HG03342 (cell line): ENCODE results near the gene RPLP2.

ENCODE experiments used
- ATAC-seq: cut with Tn5 transposase; IDR thresholded peaks from one replicate; pipeline ENCODE4 v1.9.1; 2021; ENCODE audit warnings: mild to moderate bottlenecking, moderate library complexity; ENCODE audit not compliant: unreplicated experiment

Gene RPLP2

GRCh38 chr11:821512-822371 is 12.0 kb downstream of the RPLP2 start:
- no peak for ATAC-seq

GRCh38 chr11:823441-824291 is 13.9 kb downstream of the RPLP2 start:
- no peak for ATAC-seq

GRCh38 chr11:824292-824880 is 14.6 kb downstream of the RPLP2 start:
- ATAC-seq: no peak

GRCh38 chr11:824942-825341 is 15.2 kb downstream of the RPLP2 start:
- no peak for ATAC-seq

GRCh38 chr11:825366-826226 is 15.8 kb downstream of the RPLP2 start:
- no peak for ATAC-seq

GRCh38 chr11:826227-826621 is 16.5 kb downstream of the RPLP2 start:
- no peak for ATAC-seq

GRCh38 chr11:826836-827145 is 17.0 kb downstream of the RPLP2 start:
- ATAC-seq: peak; percentile 14

- ATAC-seq: peak; percentile 39
Measured at GRCh38 chr11:827146-827896, 17.6 kb downstream of the RPLP2 start.

- no peak for ATAC-seq
Measured at GRCh38 chr11:827897-828192, 18.1 kb downstream of the RPLP2 start, which contains the start of gene CRACR2B. Gene CRACR2B, plus strand, starts transcription at chr11:827919. Its CDS starts 689 bp downstream, at chr11:828608.

GRCh38 chr11:828506-829175 is 18.9 kb downstream of the RPLP2 start:
- ATAC-seq: no peak

GRCh38 chr11:829176-829846 is 19.5 kb downstream of the RPLP2 start:
- no peak for ATAC-seq

- no peak for ATAC-seq
Measured at GRCh38 chr11:829847-830294, 20.1 kb downstream of the RPLP2 start.

- ATAC-seq: no peak
Measured at GRCh38 chr11:830295-831117, 20.7 kb downstream of the RPLP2 start.

- no peak for ATAC-seq
Measured at GRCh38 chr11:831118-831864, 21.5 kb downstream of the RPLP2 start.

- ATAC-seq: no peak
Measured at GRCh38 chr11:831961-832528, 22.3 kb downstream of the RPLP2 start.

- ATAC-seq: peak; percentile 28
Measured at GRCh38 chr11:832529-833113, 22.9 kb downstream of the RPLP2 start, which contains the start of gene CD151. Gene CD151, plus strand, starts transcription at chr11:832952. Its CDS starts 3,118 bp downstream, at chr11:836070.
